ENCODE measurements around the gene PARN.
"Not testable (repeated sequence)": the region's sequence is repeated elsewhere in the genome, so short reads cannot be mapped to it uniquely, and the experiment has no call there.

PARN gene

GRCh38 chr16:14427371-14427948, 202.6 kb downstream of the PARN start:
- no peak for DNase-seq

- no peak for DNase-seq
Observed at GRCh38 chr16:14424595-14424994, 205.5 kb downstream of the PARN start.

GRCh38 chr16:14423344-14423743, 206.7 kb downstream of the PARN start:
- DNase-seq: no peak

- DNase-seq: no peak
Observed at GRCh38 chr16:14420721-14421488, 209.2 kb downstream of the PARN start.

- DNase-seq: not testable (repeated sequence)
Observed at GRCh38 chr16:14420243-14420642, 209.8 kb downstream of the PARN start.

GRCh38 chr16:14419817-14420216, 210.2 kb downstream of the PARN start:
- DNase-seq: no peak

GRCh38 chr16:14418795-14419225, 211.2 kb downstream of the PARN start:
- no peak for DNase-seq

GRCh38 chr16:14416184-14416583, 213.9 kb downstream of the PARN start:
- DNase-seq: no peak

GRCh38 chr16:14415291-14415690, 214.8 kb downstream of the PARN start:
- DNase-seq: no peak

GRCh38 chr16:14409563-14409962, 220.5 kb downstream of the PARN start:
- no peak for DNase-seq

- DNase-seq: no peak
Observed at GRCh38 chr16:14407786-14408399, 222.2 kb downstream of the PARN start.

GRCh38 chr16:14405611-14406537, 224.2 kb downstream of the PARN start:
- DNase-seq: peak; percentile 22

GRCh38 chr16:14403001-14403389, 227.1 kb downstream of the PARN start:
- DNase-seq: not testable (repeated sequence)

GRCh38 chr16:14402114-14403000, 227.7 kb downstream of the PARN start:
- not testable (repeated sequence) for DNase-seq

GRCh38 chr16:14401711-14402061, 228.4 kb downstream of the PARN start:
- DNase-seq: not testable (repeated sequence)

GRCh38 chr16:14400978-14401710, 228.9 kb downstream of the PARN start:
- DNase-seq: not testable (repeated sequence)

- no peak for DNase-seq
Observed at GRCh38 chr16:14400285-14400977, 229.6 kb downstream of the PARN start.

- no peak for DNase-seq
Observed at GRCh38 chr16:14399378-14400284, 230.4 kb downstream of the PARN start.

GRCh38 chr16:14398014-14398717, 231.9 kb downstream of the PARN start:
- no peak for DNase-seq
